Measurements from ENCODE around the gene CTDP1.
A peak's percentile ranks its signal among the peaks of the same experiment; 100 is the strongest.

CTDP1 gene

DNA sequence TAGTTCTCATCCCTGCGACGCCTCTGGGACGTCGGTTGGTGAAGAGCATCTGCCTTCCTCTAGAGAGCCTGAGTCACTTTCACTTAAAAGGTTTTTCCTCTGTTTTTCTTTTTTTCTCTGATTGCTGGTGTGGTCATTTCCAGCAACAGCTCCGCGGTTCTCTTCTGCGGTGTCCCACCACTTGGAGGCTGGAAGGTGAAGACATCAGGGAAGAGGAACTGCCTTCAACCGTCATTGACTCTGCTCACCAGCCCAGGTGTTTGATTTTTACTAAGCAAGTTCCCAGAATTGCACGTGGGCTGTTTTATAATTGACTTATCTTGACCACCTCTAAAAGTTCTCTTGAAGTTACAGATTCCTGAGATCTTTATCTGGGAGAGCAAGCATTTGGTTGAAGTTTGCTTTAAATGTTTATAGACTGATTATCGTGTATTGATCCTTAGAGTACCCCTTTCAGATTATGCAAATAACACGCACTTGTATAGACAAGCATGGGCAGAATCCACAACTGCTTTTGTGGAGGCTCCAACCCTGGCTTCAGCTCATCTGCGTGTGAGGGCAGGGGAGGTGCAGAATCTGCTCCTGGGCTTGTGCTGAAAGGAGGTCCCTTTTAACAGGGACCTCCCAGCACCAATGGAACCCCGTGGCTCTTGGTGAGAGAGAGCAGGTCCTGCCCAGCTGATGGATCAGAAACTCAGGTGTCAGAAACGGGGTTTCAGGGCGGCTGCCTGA is 3.5 kb downstream of the CTDP1 start:
- peaks cover 3% of the 10 kb centered on the region for H3K36me3 Mint-ChIP-seq (ENCODE audit: low read depth)
- no peaks in the 10 kb centered on the region for H3K27me3 Mint-ChIP-seq (ENCODE audit: low read depth)
- H3K4me3 Mint-ChIP-seq: peak overlapping the region; percentile 60 to 91 (median 90)
- TF ChIP-seq, protein P1, sequence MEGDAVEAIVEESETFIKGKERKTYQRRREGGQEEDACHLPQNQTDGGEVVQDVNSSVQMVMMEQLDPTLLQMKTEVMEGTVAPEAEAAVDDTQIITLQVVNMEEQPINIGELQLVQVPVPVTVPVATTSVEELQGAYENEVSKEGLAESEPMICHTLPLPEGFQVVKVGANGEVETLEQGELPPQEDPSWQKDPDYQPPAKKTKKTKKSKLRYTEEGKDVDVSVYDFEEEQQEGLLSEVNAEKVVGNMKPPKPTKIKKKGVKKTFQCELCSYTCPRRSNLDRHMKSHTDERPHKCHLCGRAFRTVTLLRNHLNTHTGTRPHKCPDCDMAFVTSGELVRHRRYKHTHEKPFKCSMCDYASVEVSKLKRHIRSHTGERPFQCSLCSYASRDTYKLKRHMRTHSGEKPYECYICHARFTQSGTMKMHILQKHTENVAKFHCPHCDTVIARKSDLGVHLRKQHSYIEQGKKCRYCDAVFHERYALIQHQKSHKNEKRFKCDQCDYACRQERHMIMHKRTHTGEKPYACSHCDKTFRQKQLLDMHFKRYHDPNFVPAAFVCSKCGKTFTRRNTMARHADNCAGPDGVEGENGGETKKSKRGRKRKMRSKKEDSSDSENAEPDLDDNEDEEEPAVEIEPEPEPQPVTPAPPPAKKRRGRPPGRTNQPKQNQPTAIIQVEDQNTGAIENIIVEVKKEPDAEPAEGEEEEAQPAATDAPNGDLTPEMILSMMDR (IDR thresholded peaks at IDR 0.05; ENCODE audit: unreplicated experiment in 3 of 3): no peak
- peaks cover 8% of the 10 kb centered on the region for H3K4me1 Mint-ChIP-seq
- H3K27ac Mint-ChIP-seq: no peak overlapping the region
- no peaks in the 10 kb centered on the region for H3K9me3 Mint-ChIP-seq

DNA sequence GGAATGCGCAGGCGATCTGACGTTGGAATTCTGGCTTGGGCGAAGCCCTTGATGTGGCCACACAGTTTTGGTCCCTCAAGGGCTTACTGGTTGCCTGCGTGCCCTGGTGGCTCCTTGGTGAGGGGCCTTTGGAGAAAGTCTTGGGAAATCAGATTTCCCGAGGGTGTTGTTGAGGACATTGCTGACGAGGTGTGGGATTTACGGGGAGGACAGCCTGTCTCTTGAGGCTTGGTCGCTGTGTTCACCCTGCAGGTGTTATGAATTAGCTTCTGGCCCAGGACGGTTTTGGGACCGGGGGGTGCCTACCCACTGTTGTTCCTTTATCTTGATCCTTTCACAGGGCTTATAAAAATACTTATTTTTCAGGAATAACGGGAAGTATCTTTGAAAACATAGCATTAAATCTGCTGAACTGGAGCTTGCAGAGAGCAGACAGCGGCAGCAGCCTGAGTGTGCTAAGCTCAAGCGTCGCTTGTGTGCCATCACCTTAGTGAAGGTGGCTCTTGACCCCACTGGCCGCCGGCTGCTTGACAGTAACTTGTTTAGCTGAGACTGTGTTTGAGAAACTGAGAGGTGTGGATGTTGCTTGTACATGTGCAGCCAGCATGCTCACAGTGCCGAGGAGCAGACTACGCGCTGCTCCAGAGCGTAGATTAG is 4.2 kb downstream of the CTDP1 start:
- peak overlapping the region in 1 of 3 experiments; percentile 12 for H3K4me3 Mint-ChIP-seq
- H3K4me1 Mint-ChIP-seq: peaks cover under 1% of the 10 kb centered on the region
- no peak overlapping the region for H3K27ac Mint-ChIP-seq
- TF ChIP-seq, protein P1 (IDR thresholded peaks at IDR 0.05; ENCODE audit: unreplicated experiment in 3 of 3): no peak
- peaks cover 3% of the 10 kb centered on the region for H3K36me3 Mint-ChIP-seq (ENCODE audit: low read depth)
- H3K27me3 Mint-ChIP-seq (ENCODE audit: low read depth): no peaks in the 10 kb centered on the region
- no peaks in the 10 kb centered on the region for H3K9me3 Mint-ChIP-seq

DNA sequence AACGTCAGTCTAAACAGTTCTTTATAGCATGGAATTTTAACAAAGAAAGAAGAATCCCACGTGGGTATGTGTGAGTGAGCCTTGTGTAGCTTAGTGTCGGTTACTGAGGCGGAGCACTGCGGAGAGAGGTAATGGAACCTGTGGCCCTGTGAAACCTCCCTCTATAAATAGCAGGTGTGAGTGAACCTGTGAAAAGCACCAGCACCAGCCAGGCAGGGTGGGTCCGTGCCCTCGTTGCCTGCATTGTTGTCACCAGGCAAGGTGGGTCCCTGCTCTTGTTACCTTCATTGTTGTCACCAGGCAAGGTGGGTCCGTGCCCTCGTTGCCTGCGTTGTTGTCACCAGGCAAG is 4.7 kb downstream of the CTDP1 start:
- no peak overlapping the region for H3K27ac Mint-ChIP-seq
- no peaks in the 10 kb centered on the region for H3K27me3 Mint-ChIP-seq (ENCODE audit: low read depth)
- no peaks in the 10 kb centered on the region for H3K9me3 Mint-ChIP-seq
- peaks cover 8% of the 10 kb centered on the region for H3K36me3 Mint-ChIP-seq (ENCODE audit: low read depth)
- H3K4me1 Mint-ChIP-seq: no peaks in the 10 kb centered on the region
- TF ChIP-seq, protein P1 (IDR thresholded peaks at IDR 0.05; ENCODE audit: unreplicated experiment in 3 of 3): no peak
- H3K4me3 Mint-ChIP-seq: no peak overlapping the region

DNA sequence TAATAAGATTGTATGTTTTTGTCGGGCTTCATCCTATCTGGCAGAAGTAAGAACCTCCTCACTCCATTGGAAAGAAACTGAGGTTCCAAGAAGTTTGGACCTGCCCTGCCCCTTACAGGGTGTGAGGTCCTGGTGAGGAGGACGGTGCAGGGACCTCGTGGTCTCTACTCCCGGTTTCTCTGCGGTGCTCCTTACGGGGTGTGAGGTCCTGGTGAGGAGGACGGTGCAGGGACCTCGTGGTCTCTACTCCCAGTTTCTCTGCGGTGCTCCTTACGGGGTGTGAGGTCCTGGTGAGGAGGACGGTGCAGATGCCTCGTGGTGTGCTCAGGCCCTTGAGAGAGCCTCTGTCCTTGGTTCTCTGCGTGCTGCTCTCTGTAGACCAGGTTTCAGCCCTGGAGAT is 5.2 kb downstream of the CTDP1 start:
- TF ChIP-seq, protein P1 (IDR thresholded peaks at IDR 0.05; ENCODE audit: unreplicated experiment in 3 of 3): no peak
- H3K4me1 Mint-ChIP-seq: no peaks in the 10 kb centered on the region
- H3K36me3 Mint-ChIP-seq (ENCODE audit: low read depth): peaks cover 8% of the 10 kb centered on the region
- peak overlapping the region in 1 of 3 experiments; percentile 52 for H3K4me3 Mint-ChIP-seq
- no peaks in the 10 kb centered on the region for H3K27me3 Mint-ChIP-seq (ENCODE audit: low read depth)
- no peak overlapping the region for H3K27ac Mint-ChIP-seq
- H3K9me3 Mint-ChIP-seq: no peaks in the 10 kb centered on the region

DNA sequence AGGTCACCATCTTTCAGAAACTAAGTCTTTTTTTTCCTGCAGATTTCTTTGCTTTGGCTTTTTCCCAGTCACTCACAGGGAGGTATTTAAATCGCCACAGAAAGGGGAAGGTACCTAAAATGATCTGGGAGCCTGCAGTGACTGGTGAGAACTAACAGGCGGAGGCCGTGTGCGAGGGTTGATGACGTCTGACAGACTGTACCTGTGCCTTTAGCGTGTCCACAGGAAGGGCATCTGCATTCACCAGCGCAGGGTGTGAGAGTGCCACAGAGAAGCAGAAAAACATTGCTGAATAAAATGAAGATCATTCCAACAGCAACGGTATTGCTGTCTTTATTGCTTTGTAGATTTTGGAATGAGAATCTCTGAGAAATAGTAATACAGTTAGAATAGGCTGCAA is 5.7 kb downstream of the CTDP1 start:
- Mint-ChIP-seq H3K4me1 (peaks cover 2% of the 10 kb centered on the region), H3K36me3 (ENCODE audit: low read depth) (peaks cover 8% of the 10 kb centered on the region), H3K27ac (no peak overlapping the region), H3K4me3 (no peak overlapping the region), H3K9me3 (no peaks in the 10 kb centered on the region), H3K27me3 (ENCODE audit: low read depth) (no peaks in the 10 kb centered on the region)
- TF ChIP-seq, protein P1 (IDR thresholded peaks at IDR 0.05; ENCODE audit: unreplicated experiment in 3 of 3): no peak

DNA sequence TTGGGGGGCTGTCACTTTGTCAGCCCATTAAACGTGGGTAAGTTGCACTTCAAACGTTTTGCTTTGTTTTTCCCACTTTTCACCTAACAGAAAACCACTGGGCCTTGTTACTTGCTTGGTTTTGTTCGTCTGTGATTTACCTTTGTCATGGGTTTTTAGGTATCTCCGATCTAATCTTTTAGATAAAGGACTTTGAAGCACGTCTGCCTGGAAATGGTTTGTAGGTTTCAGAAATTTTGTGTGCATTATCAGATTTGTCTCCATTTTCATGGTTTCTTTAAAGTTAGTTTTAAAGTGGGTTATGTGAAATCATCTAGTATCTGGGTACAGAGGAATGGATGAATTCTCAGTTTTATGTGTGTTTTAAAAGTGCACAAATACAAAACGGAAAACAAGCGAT is 6.4 kb downstream of the CTDP1 start:
- Mint-ChIP-seq H3K27ac (no peak overlapping the region), H3K4me3 (no peak overlapping the region), H3K27me3 (ENCODE audit: low read depth) (no peaks in the 10 kb centered on the region), H3K9me3 (no peaks in the 10 kb centered on the region), H3K36me3 (ENCODE audit: low read depth) (peaks cover 8% of the 10 kb centered on the region), H3K4me1 (peaks cover 6% of the 10 kb centered on the region)
- TF ChIP-seq, protein P1 (IDR thresholded peaks at IDR 0.05; ENCODE audit: unreplicated experiment in 3 of 3): no peak

Measured in nephron (organoid).